Stimulated activated CD8-positive, alpha-beta memory T cell treated with anti-CD3 and anti-CD28 coated beads, Interleukin-4, amount 100 ng/mL, for 24 hours (primary cell): ENCODE data around the gene SH3PXD2B.
"Not testable (repeated sequence)": the region's sequence is repeated elsewhere in the genome, so short reads cannot be mapped to it uniquely, and the experiment has no call there.

Experiments used
- DNase-seq: peaks from one replicate; pipeline ENCODE4 v3.0.0-alpha.2; 2020; ENCODE audit warnings: low read depth

SH3PXD2B gene

GRCh38 chr5:172399826-172400225 lies 54.5 kb downstream of the SH3PXD2B start:
- no peak for DNase-seq

- DNase-seq = no peak
These were observed 55.0 kb downstream of the SH3PXD2B start for GRCh38 chr5:172399336-172399735.

- not testable (repeated sequence) for DNase-seq
These were observed 55.7 kb downstream of the SH3PXD2B start for GRCh38 chr5:172398645-172399044.

DNA sequence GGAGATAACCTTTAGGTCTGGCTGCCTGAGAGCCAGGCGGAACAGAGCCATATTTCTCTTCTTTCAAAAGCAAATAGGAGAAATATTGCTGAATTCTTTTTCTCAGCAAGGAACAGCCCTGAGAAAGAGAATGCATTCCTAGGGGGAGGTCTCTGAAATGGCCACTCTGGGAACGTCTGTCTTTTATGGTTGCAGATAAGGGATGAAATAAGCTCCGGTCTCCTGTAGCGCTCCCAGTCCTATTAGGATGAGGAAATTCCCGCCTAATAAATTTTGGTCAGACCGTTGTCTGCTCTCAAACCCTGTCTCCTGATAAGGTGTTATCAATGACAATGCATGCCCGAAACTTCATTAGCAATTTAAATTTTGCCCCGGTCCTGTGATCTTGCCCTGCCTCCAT lies 57.3 kb downstream of the SH3PXD2B start:
- DNase-seq = not testable (repeated sequence)

DNA sequence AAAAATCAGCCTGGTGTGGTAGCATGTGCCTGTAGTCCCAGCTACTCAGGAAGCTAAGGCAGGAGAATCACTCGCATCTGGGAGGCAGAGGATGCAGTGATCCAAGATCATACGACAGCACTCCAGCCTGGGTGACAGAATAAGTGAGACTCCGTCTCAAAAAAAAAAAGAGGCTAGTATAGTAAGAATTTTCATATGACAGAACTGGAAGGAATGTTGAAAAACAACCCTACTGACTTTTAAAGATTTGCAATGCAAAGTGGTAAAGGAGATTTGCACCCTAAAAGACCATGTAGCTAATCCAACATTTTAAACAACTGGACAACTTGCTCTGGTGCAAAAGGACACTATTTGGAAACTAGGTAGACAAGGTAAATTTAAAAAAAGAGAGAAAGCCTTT lies 58.1 kb downstream of the SH3PXD2B start:
- DNase-seq = no peak

DNA sequence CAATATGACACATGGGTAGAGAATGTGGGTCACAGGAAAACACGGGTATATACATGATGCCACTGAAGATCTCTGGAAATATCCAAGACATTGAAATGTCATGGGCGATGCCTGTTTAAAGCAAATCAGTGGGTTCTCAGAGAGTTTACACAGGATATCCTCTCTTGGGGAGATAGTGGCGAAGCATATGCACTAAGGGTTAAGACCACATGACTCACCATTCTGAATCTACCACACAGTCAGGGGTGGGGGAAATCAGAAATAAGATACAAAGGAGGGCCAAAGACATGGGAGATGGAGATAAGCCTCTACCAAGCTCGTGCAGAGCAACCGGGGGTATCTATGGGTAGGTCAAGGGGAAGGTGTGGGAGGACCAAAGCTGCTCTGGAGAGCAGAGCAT lies 58.8 kb downstream of the SH3PXD2B start:
- no peak for DNase-seq

DNA sequence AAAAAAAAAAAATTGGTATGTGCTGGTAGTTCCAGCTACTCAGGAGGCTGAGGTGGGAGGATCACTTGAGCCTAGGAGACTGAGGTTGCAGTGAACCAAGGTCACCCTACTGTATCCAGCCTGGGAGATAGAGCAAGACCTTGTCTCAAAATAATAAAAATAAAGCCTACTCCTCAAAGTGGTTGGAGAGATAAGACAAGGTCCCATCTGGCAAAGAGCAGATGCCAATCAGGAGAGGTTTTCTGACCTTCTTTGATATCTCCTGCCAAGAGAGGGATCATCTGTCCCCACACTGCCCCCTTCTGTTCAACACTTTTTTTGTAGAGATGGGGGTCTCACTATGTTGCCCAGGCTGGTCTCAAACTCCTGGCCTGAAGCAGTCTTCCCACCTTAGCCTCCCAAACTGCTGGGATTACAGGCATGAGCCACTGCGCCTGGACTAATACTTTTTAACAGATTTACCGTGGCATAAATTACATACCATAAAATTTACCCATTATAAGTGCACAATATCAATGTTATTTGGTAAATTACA lies 64.7 kb downstream of the SH3PXD2B start:
- DNase-seq = no peak

DNA sequence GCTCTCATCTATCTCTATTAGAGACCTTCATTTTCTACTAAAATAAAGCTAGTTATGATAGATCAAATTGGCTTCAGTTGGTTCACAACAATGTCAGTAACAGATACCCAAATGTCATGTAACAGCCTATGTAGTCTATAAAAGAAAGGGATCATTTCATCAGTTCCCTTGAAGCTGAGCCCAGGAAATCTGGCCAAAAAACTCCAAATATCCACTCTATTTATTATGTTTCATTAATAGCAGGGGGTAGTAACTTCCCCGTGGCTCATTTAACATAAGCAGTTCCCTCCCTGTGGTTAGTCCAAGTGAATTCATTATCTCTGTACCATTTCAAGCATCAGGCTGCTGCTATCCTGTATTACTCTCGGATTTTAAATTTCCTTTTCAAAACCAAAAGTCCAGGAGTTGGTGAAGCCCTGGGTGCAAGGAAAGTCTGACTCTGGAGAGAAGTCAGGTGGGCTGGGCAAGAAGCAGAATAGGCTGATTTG lies 66.0 kb downstream of the SH3PXD2B start:
- DNase-seq = no peak

DNA sequence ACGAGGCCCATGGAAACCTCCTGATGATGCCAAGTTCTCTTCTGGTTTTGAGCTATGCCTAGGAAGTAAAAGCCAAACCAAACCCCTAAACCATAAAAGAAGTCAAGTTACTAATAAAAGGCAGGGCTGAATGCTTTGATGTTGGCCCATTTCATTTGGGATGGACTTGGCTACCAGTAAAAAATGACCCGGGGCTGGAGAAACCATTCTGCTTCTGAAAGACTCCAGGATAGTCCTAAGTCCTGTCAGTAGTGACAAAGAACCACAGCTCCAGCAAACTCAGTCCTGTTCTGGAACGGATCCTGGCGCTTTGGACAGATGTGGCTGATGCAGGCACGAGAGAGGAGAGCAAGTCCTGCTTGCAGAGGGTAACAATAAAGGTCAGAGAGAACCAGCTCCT lies 68.6 kb downstream of the SH3PXD2B start:
- DNase-seq = no peak

GRCh38 chr5:172385010-172385563 lies 69.2 kb downstream of the SH3PXD2B start:
- no peak for DNase-seq

DNA sequence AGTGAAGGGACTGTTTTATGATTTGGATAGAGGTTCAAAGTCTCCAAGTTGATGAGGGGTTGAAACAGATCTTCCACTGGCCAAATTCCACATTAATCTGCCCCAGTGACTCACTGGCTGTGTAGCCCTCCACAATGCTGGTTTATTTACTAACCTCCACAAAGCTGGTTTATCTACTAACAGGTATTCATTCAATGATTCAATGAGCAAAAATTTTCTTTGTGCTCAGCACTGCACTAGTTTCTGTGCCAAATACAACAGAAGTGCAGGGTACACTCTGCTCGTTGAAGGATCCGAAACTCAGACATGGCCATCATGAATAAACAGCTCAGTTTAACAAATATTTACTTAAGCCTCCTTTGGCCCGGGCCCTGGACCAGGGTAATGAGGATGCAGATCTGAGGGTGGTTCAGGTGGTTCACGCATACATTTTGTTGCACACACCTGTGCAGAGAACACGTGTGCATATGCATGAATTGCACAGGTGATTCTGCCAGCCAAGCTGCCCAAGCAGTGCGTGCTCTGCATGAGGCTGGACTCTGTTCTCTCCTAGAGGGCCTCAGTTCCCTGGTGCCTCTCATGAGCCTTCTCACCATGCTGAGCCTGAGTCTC lies 71.0 kb downstream of the SH3PXD2B start:
- no peak for DNase-seq

GRCh38 chr5:172380987-172381643 lies 73.2 kb downstream of the SH3PXD2B start:
- DNase-seq = no peak

- DNase-seq = no peak
These were observed 73.9 kb downstream of the SH3PXD2B start for GRCh38 chr5:172380301-172380986.

DNA sequence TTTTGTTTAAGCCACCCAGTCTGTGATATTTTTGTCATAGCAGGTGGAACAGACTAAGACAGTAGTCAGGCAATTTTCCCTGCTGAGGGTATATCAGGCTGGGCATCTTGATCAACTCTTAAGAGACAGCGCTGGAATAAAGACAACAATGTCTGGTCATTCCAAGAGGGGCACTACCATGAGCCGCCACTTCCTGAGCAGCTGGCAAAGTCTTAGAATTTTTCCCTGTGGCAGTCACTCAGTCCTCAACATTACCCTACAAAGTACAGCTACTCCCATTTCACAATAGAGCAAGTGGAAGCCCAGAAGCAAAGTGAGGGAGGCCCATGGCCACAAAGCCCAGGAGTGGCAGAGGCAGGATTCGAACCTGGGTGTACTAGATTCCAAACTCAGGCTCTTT lies 74.8 kb downstream of the SH3PXD2B start:
- no peak for DNase-seq

DNA sequence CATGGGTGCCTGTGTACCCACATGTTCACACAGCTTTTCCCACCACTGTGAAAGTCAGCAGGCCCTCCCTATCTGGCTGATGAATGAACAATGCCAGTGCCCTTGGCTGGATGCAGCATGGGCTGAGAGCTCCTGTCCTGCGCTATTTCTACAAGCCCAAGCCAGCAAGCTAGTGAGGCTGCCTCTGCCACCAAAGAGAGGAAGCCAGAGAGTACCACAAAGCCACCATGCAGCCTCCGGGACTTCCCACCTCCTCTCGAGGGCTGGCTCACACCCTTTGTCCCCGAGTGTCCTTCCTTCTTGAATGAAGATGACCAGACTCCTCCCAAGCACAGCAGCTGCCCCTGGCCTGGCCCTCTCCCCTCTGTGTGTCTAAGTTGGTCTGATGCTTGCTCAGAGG lies 76.5 kb downstream of the SH3PXD2B start:
- no peak for DNase-seq

DNA sequence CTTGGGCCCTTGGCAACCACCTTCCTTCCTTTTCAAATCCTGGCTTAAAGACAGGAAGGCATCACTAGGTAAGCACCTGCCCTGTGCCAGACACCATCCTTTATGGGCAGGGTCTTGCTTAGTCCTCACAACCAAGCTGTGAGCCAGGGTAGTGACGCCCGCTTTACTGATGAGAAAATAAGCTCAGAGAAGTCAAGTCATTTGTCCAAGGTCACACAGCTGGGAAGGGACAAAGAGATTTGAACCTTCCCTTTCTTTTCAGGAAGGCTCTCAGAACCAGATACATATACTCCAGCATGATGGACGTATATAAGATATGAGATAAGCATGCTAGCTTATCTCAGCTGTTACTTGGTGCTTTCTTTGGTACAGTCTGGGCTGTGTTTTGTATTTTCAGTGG lies 76.9 kb downstream of the SH3PXD2B start:
- no peak for DNase-seq

DNA sequence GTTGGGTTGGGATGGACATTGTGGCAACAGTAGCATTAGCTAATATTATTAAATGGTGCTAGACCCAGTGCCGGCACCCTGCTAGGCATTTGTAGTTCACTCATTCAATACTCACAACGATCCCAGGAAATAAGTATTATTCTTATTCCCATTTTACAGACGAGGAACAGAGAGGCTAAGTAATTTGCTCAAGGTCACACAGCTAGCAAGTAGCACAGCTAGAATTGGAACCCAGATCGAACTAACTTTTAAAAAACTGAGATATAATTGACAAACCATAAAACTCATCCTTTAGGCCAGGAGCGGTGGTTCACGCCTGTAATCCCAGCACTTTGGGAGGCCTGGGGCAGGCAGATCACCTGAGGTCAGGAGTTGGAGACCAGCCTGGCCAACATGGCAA lies 79.5 kb downstream of the SH3PXD2B start:
- DNase-seq = no peak

GRCh38 chr5:172373680-172374079 lies 80.6 kb downstream of the SH3PXD2B start:
- DNase-seq = no peak

DNA sequence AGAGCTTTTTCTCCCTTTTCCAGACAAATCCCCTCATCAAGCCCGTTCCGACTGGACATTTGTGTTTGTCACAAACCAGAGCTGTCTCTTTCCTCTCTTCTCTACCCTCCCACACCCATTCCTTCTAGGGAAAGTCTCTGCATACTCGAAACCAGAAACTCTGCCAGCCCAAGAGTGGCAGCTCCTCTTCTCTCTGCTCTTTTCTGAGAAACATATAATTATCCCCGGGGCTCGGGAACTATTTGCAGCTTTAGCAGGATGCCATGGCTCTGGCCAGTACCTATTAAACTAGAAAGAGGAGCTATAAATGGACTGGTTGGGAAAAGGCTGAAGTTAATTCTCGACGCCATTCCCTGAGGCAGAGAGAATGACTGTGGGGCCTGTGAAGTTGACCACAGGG lies 82.6 kb downstream of the SH3PXD2B start:
- DNase-seq = no peak

- DNase-seq = no peak
These were observed 83.4 kb downstream of the SH3PXD2B start for GRCh38 chr5:172370648-172371545.

- no peak for DNase-seq
These were observed 84.1 kb downstream of the SH3PXD2B start for GRCh38 chr5:172370237-172370640.

DNA sequence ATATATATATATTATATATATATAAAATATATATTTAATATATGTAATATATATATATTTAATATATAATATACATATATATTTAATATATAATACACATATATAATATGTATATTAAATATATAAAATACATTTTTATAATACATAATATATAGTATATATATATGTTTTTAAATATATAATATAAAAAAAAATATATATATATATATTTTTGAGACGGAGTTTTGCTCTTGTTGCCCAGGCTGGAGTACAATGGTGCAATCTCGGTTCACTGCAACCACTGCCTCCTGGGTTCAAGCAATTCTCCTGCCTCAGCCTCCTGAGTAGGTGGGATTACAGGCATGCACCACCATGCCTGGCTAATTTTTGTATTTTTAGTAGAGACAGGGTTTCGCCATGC lies 85.6 kb downstream of the SH3PXD2B start:
- DNase-seq = not testable (repeated sequence)
